Measurements from ENCODE around the gene SLC10A2. TPM values are rescaled to one million over a fixed set of nuclear protein-coding genes. Genes with fewer than 3 reads are reported as not detected.
"Not testable (repeated sequence)": the region's sequence is repeated elsewhere in the genome, so short reads cannot be mapped to it uniquely, and the experiment has no call there.

The SLC10A2 gene
- polyA plus RNA-seq (2013, experiment 1 of 2), result not detected
- not detected for polyA plus RNA-seq (2013, experiment 2 of 2)

GRCh38 chr13:103066079-103066780 lies at the start of gene SLC10A2:
Gene SLC10A2, minus strand, starts transcription at chr13:103066417. Its CDS starts 168 bp downstream, at chr13:103066249.
- Histone ChIP-seq H3K27me3 (ENCODE audit: control insufficient read depth in 3 of 3, insufficient read depth in 3 of 3, low read depth in 1 of 3, low read length in 3 of 3) (no peaks in the 10 kb centered on the region), H3K9me3 (replicated peaks in 1 of 2; ENCODE audit: control insufficient read depth in 2 of 2, insufficient read depth in 1 of 2, low read depth in 1 of 2, low read length in 2 of 2) (no peaks in the 10 kb centered on the region), H2BK120ac (ENCODE audit: low read depth, low read length) (no peak within 1 kb of the TSS), H2AK5ac (ENCODE audit: low read depth, low read length) (no peak within 1 kb of the TSS), H4K8ac (ENCODE audit: low read depth, low read length) (no peak within 1 kb of the TSS), H3K4me1 (ENCODE audit: control insufficient read depth in 2 of 2, insufficient read depth in 1 of 2, low read depth in 1 of 2, low read length in 2 of 2) (peaks cover 10 to 30% of the 10 kb centered on the region in 2 donors), H3K4me3 (ENCODE audit: low read length in 2 of 2) (no peak within 1 kb of the TSS), H3K18ac (ENCODE audit: low read length) (no peak within 1 kb of the TSS), H2BK12ac (ENCODE audit: low read length) (no peak within 1 kb of the TSS), H3K27ac (replicated peaks; ENCODE audit: low read length) (no peak within 1 kb of the TSS), H3K23ac (ENCODE audit: low read depth, low read length, poor library complexity) (no peak within 1 kb of the TSS), H3K4ac (ENCODE audit: low read length) (no peak within 1 kb of the TSS), H4K91ac (ENCODE audit: low read depth, low read length, poor library complexity) (no peak within 1 kb of the TSS), H3K9ac (ENCODE audit: low read depth, low read length, poor library complexity) (no peak within 1 kb of the TSS), H2BK15ac (ENCODE audit: low read length) (no peak within 1 kb of the TSS), H3K4me2 (ENCODE audit: insufficient read depth, low read length, poor library complexity, severe bottlenecking) (no peak within 1 kb of the TSS), H3K36me3 (replicated peaks in 1 of 2; ENCODE audit: control insufficient read depth in 2 of 2, insufficient read depth in 2 of 2, low read length in 2 of 2) (no peaks in the 10 kb centered on the region), H3K14ac (ENCODE audit: low read length) (no peak within 1 kb of the TSS), H3K79me1 (ENCODE audit: low read depth, low read length) (no peaks in the 10 kb centered on the region), H2BK5ac (ENCODE audit: low read length) (no peak within 1 kb of the TSS), H2AFZ (ENCODE audit: low read length) (no peak within 1 kb of the TSS)
- no peak for DNase-seq (ENCODE audit: low spot score)
- no CpG with 5 or more reads among the region's 9 CpGs for WGBS, 2 donors (ENCODE audit: extremely low coverage in 2 of 2, insufficient read length in 2 of 2, insufficient replicate concordance in 1 of 2)

- no peak overlapping the region for H3K18ac ChIP-seq (ENCODE audit: low read length)
- no peak overlapping the region for H2BK15ac ChIP-seq (ENCODE audit: low read length)
- H3K4me3 ChIP-seq (ENCODE audit: low read length in 2 of 2), result no peak overlapping the region
- H2AK5ac ChIP-seq (ENCODE audit: low read depth, low read length), result no peak overlapping the region
- no peak overlapping the region for H3K4me2 ChIP-seq (ENCODE audit: insufficient read depth, low read length, poor library complexity, severe bottlenecking)
- H3K27me3 ChIP-seq (ENCODE audit: control insufficient read depth in 3 of 3, insufficient read depth in 3 of 3, low read depth in 1 of 3, low read length in 3 of 3), result no peaks in the 10 kb centered on the region
- no peaks in the 10 kb centered on the region for H3K4me1 ChIP-seq (ENCODE audit: control insufficient read depth in 2 of 2, insufficient read depth in 1 of 2, low read depth in 1 of 2, low read length in 2 of 2)
- no peak overlapping the region for H3K27ac ChIP-seq (replicated peaks; ENCODE audit: low read length)
- WGBS, 2 donors (ENCODE audit: extremely low coverage in 2 of 2, insufficient read length in 2 of 2, insufficient replicate concordance in 1 of 2), result no CpG with 5 or more reads among the region's 3 CpGs
- H3K36me3 ChIP-seq (replicated peaks in 1 of 2; ENCODE audit: control insufficient read depth in 2 of 2, insufficient read depth in 2 of 2, low read length in 2 of 2), result no peaks in the 10 kb centered on the region
- H3K23ac ChIP-seq (ENCODE audit: low read depth, low read length, poor library complexity), result no peak overlapping the region
- no peak for DNase-seq (ENCODE audit: low spot score)
- no peak overlapping the region for H4K91ac ChIP-seq (ENCODE audit: low read depth, low read length, poor library complexity)
- no peaks in the 10 kb centered on the region for H3K9me3 ChIP-seq (replicated peaks in 1 of 2; ENCODE audit: control insufficient read depth in 2 of 2, insufficient read depth in 1 of 2, low read depth in 1 of 2, low read length in 2 of 2)
- no peak overlapping the region for H3K14ac ChIP-seq (ENCODE audit: low read length)
- no peak overlapping the region for H2BK12ac ChIP-seq (ENCODE audit: low read length)
- H2BK5ac ChIP-seq (ENCODE audit: low read length), result no peak overlapping the region
- no peak overlapping the region for H4K8ac ChIP-seq (ENCODE audit: low read depth, low read length)
- no peak overlapping the region for H3K9ac ChIP-seq (ENCODE audit: low read depth, low read length, poor library complexity)
- no peaks in the 10 kb centered on the region for H3K79me1 ChIP-seq (ENCODE audit: low read depth, low read length)
- H3K4ac ChIP-seq (ENCODE audit: low read length), result no peak overlapping the region
- H2AFZ ChIP-seq (ENCODE audit: low read length), result no peak overlapping the region
- no peak overlapping the region for H2BK120ac ChIP-seq (ENCODE audit: low read depth, low read length)
These were observed 41.4 kb upstream of the SLC10A2 start for GRCh38 chr13:103107580-103107979.

- Histone ChIP-seq H2BK5ac (ENCODE audit: low read length) (no peak overlapping the region), H2BK15ac (ENCODE audit: low read length) (no peak overlapping the region), H3K9me3 (replicated peaks in 1 of 2; ENCODE audit: control insufficient read depth in 2 of 2, insufficient read depth in 1 of 2, low read depth in 1 of 2, low read length in 2 of 2) (no peaks in the 10 kb centered on the region), H3K18ac (ENCODE audit: low read length) (no peak overlapping the region), H3K79me1 (ENCODE audit: low read depth, low read length) (no peaks in the 10 kb centered on the region), H3K4ac (ENCODE audit: low read length) (no peak overlapping the region), H2AFZ (ENCODE audit: low read length) (no peak overlapping the region), H3K4me3 (ENCODE audit: low read length in 2 of 2) (no peak overlapping the region), H3K4me1 (ENCODE audit: control insufficient read depth in 2 of 2, insufficient read depth in 1 of 2, low read depth in 1 of 2, low read length in 2 of 2) (no peaks in the 10 kb centered on the region), H4K8ac (ENCODE audit: low read depth, low read length) (no peak overlapping the region), H3K36me3 (replicated peaks in 1 of 2; ENCODE audit: control insufficient read depth in 2 of 2, insufficient read depth in 2 of 2, low read length in 2 of 2) (no peaks in the 10 kb centered on the region), H3K14ac (ENCODE audit: low read length) (no peak overlapping the region), H3K9ac (ENCODE audit: low read depth, low read length, poor library complexity) (no peak overlapping the region), H3K27ac (replicated peaks; ENCODE audit: low read length) (no peak overlapping the region), H3K27me3 (ENCODE audit: control insufficient read depth in 3 of 3, insufficient read depth in 3 of 3, low read depth in 1 of 3, low read length in 3 of 3) (no peaks in the 10 kb centered on the region), H2AK5ac (ENCODE audit: low read depth, low read length) (no peak overlapping the region), H4K91ac (ENCODE audit: low read depth, low read length, poor library complexity) (no peak overlapping the region), H3K23ac (ENCODE audit: low read depth, low read length, poor library complexity) (no peak overlapping the region), H2BK120ac (ENCODE audit: low read depth, low read length) (no peak overlapping the region), H2BK12ac (ENCODE audit: low read length) (no peak overlapping the region), H3K4me2 (ENCODE audit: insufficient read depth, low read length, poor library complexity, severe bottlenecking) (no peak overlapping the region)
- no CpG with 5 or more reads among the region's 5 CpGs for WGBS, 2 donors (ENCODE audit: extremely low coverage in 2 of 2, insufficient read length in 2 of 2, insufficient replicate concordance in 1 of 2)
- DNase-seq (ENCODE audit: low spot score), result no peak
These were observed 38.1 kb upstream of the SLC10A2 start for GRCh38 chr13:103104340-103104739.

- H3K79me1 ChIP-seq (ENCODE audit: low read depth, low read length); H3K4me1 ChIP-seq (ENCODE audit: control insufficient read depth in 2 of 2, insufficient read depth in 1 of 2, low read depth in 1 of 2, low read length in 2 of 2); H4K91ac ChIP-seq (ENCODE audit: low read depth, low read length, poor library complexity); DNase-seq (ENCODE audit: low spot score); H3K4me2 ChIP-seq (ENCODE audit: insufficient read depth, low read length, poor library complexity, severe bottlenecking); H2AK5ac ChIP-seq (ENCODE audit: low read depth, low read length); H3K18ac ChIP-seq (ENCODE audit: low read length); H3K4ac ChIP-seq (ENCODE audit: low read length); H3K9ac ChIP-seq (ENCODE audit: low read depth, low read length, poor library complexity); H2BK120ac ChIP-seq (ENCODE audit: low read depth, low read length); H2AFZ ChIP-seq (ENCODE audit: low read length); H3K27me3 ChIP-seq (ENCODE audit: control insufficient read depth in 3 of 3, insufficient read depth in 3 of 3, low read depth in 1 of 3, low read length in 3 of 3); H3K9me3 ChIP-seq (replicated peaks in 1 of 2; ENCODE audit: control insufficient read depth in 2 of 2, insufficient read depth in 1 of 2, low read depth in 1 of 2, low read length in 2 of 2); H4K8ac ChIP-seq (ENCODE audit: low read depth, low read length); H2BK15ac ChIP-seq (ENCODE audit: low read length); H3K4me3 ChIP-seq (ENCODE audit: low read length in 2 of 2); H3K23ac ChIP-seq (ENCODE audit: low read depth, low read length, poor library complexity); H3K36me3 ChIP-seq (replicated peaks in 1 of 2; ENCODE audit: control insufficient read depth in 2 of 2, insufficient read depth in 2 of 2, low read length in 2 of 2); H2BK5ac ChIP-seq (ENCODE audit: low read length); H3K14ac ChIP-seq (ENCODE audit: low read length); H3K27ac ChIP-seq (replicated peaks; ENCODE audit: low read length); H2BK12ac ChIP-seq (ENCODE audit: low read length): not testable (repeated sequence)
- 100% methylated on average over 1 of the region's 6 CpGs; no CpG with 5 or more reads in 1 of the 2 donors for WGBS, 2 donors (ENCODE audit: extremely low coverage in 2 of 2, insufficient read length in 2 of 2, insufficient replicate concordance in 1 of 2)
These were observed 37.2 kb upstream of the SLC10A2 start for GRCh38 chr13:103103456-103103855.
